Astrocyte (in vitro differentiated cells and primary cell): ENCODE data around the gene AHDC1.

Experiments used
- EZH2 ChIP-seq: IDR thresholded peaks from 2 replicates; pipeline ENCODE4 v1.6.1; 2012; ENCODE audit warnings: mild to moderate bottlenecking, low read length, inconsistent platforms; ENCODE audit not compliant: insufficient read depth
- TF ChIP-seq, protein P1 (sequence below): IDR thresholded peaks from 2 replicates; pipeline ENCODE4 v1.5.1; 2011; ENCODE audit warnings: low read depth, mild to moderate bottlenecking, inconsistent platforms, low read length, moderate library complexity; ENCODE audit not compliant: insufficient read depth

GRCh38 chr1:27598902-27599528, 4.9 kb downstream of the AHDC1 start:
- no peak for TF ChIP-seq EZH2
- TF ChIP-seq, protein P1, sequence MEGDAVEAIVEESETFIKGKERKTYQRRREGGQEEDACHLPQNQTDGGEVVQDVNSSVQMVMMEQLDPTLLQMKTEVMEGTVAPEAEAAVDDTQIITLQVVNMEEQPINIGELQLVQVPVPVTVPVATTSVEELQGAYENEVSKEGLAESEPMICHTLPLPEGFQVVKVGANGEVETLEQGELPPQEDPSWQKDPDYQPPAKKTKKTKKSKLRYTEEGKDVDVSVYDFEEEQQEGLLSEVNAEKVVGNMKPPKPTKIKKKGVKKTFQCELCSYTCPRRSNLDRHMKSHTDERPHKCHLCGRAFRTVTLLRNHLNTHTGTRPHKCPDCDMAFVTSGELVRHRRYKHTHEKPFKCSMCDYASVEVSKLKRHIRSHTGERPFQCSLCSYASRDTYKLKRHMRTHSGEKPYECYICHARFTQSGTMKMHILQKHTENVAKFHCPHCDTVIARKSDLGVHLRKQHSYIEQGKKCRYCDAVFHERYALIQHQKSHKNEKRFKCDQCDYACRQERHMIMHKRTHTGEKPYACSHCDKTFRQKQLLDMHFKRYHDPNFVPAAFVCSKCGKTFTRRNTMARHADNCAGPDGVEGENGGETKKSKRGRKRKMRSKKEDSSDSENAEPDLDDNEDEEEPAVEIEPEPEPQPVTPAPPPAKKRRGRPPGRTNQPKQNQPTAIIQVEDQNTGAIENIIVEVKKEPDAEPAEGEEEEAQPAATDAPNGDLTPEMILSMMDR, result no peak
